ENCODE measurements around the gene FAM131A. TPM values are rescaled to one million over a fixed set of nuclear protein-coding genes. Genes with fewer than 3 reads are reported as not detected.

The FAM131A gene
- polyA plus RNA-seq, 1 donor from 2014 or later = 141 TPM

GRCh38 chr3:184358124-184358767 lies 20.8 kb downstream of the FAM131A start:
- Histone ChIP-seq H3K27me3 (ENCODE audit: insufficient read depth, low read depth, low read length) (no peaks in the 10 kb centered on the region), H4K20me1 (ENCODE audit: insufficient read depth) (no peaks in the 10 kb centered on the region), H3K79me2 (replicated peaks; ENCODE audit: insufficient read depth, low read length) (peaks cover 8% of the 10 kb centered on the region), H3K9ac (ENCODE audit: low read length) (no peak overlapping the region), H3K4me2 (ENCODE audit: low read length) (no peak overlapping the region), H3K9me3 (ENCODE audit: low read length) (no peaks in the 10 kb centered on the region), H3F3A (ENCODE audit: insufficient read depth, low read length, poor library complexity, severe bottlenecking) (no peaks in the 10 kb centered on the region), H2AFZ (ENCODE audit: low read depth, low read length) (no peak overlapping the region), H3K36me3 (ENCODE audit: insufficient read depth, low read length) (no peaks in the 10 kb centered on the region), H3K27ac (ENCODE audit: low read length) (no peak overlapping the region), H3K4me3 (ENCODE audit: low read length) (no peak overlapping the region), H3K9me2 (ENCODE audit: insufficient read depth, low read length) (no peaks in the 10 kb centered on the region)
- no peak for TF ChIP-seq TAF1 (IDR thresholded peaks at IDR 0.05; ENCODE audit: low read depth)

GRCh38 chr3:184358921-184359350 lies 21.5 kb downstream of the FAM131A start:
- H3K9me3 ChIP-seq (ENCODE audit: low read length) = no peaks in the 10 kb centered on the region
- TF ChIP-seq MXI1 (conservative IDR thresholded peaks at IDR 0.05; ENCODE audit: poor library complexity, severe bottlenecking) (no peak), POLR2AphosphoS5 (IDR thresholded peaks at IDR 0.05) (no peak), EP300 (conservative IDR thresholded peaks at IDR 0.05; ENCODE audit: poor library complexity, severe bottlenecking) (no peak), TAF1 (IDR thresholded peaks at IDR 0.05; ENCODE audit: low read depth) (no peak), EZH2 (IDR thresholded peaks at IDR 0.05; ENCODE audit: borderline replicate concordance, insufficient read depth, low read length, poor library complexity, severe bottlenecking) (no peak), SMC3 (conservative IDR thresholded peaks at IDR 0.05; ENCODE audit: poor library complexity) (no peak), RAD21 (conservative IDR thresholded peaks at IDR 0.05) (no peak)
- TF ChIP-seq, protein P1, sequence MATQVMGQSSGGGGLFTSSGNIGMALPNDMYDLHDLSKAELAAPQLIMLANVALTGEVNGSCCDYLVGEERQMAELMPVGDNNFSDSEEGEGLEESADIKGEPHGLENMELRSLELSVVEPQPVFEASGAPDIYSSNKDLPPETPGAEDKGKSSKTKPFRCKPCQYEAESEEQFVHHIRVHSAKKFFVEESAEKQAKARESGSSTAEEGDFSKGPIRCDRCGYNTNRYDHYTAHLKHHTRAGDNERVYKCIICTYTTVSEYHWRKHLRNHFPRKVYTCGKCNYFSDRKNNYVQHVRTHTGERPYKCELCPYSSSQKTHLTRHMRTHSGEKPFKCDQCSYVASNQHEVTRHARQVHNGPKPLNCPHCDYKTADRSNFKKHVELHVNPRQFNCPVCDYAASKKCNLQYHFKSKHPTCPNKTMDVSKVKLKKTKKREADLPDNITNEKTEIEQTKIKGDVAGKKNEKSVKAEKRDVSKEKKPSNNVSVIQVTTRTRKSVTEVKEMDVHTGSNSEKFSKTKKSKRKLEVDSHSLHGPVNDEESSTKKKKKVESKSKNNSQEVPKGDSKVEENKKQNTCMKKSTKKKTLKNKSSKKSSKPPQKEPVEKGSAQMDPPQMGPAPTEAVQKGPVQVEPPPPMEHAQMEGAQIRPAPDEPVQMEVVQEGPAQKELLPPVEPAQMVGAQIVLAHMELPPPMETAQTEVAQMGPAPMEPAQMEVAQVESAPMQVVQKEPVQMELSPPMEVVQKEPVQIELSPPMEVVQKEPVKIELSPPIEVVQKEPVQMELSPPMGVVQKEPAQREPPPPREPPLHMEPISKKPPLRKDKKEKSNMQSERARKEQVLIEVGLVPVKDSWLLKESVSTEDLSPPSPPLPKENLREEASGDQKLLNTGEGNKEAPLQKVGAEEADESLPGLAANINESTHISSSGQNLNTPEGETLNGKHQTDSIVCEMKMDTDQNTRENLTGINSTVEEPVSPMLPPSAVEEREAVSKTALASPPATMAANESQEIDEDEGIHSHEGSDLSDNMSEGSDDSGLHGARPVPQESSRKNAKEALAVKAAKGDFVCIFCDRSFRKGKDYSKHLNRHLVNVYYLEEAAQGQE (IDR thresholded peaks at IDR 0.05; ENCODE audit: borderline replicate concordance) = no peak
- TF ChIP-seq, protein P2, sequence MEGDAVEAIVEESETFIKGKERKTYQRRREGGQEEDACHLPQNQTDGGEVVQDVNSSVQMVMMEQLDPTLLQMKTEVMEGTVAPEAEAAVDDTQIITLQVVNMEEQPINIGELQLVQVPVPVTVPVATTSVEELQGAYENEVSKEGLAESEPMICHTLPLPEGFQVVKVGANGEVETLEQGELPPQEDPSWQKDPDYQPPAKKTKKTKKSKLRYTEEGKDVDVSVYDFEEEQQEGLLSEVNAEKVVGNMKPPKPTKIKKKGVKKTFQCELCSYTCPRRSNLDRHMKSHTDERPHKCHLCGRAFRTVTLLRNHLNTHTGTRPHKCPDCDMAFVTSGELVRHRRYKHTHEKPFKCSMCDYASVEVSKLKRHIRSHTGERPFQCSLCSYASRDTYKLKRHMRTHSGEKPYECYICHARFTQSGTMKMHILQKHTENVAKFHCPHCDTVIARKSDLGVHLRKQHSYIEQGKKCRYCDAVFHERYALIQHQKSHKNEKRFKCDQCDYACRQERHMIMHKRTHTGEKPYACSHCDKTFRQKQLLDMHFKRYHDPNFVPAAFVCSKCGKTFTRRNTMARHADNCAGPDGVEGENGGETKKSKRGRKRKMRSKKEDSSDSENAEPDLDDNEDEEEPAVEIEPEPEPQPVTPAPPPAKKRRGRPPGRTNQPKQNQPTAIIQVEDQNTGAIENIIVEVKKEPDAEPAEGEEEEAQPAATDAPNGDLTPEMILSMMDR (IDR thresholded peaks at IDR 0.05; ENCODE audit: poor library complexity, severe bottlenecking) = no peak
- no peak overlapping the region for H3K9ac ChIP-seq (ENCODE audit: low read length)
- H3K27me3 ChIP-seq (ENCODE audit: insufficient read depth, low read depth, low read length) = no peaks in the 10 kb centered on the region
- H3K4me2 ChIP-seq (ENCODE audit: low read length) = no peak overlapping the region
- no peaks in the 10 kb centered on the region for H3K36me3 ChIP-seq (ENCODE audit: insufficient read depth, low read length)
- no peaks in the 10 kb centered on the region for H3F3A ChIP-seq (ENCODE audit: insufficient read depth, low read length, poor library complexity, severe bottlenecking)
- no peak overlapping the region for H2AFZ ChIP-seq (ENCODE audit: low read depth, low read length)
- H4K20me1 ChIP-seq (ENCODE audit: insufficient read depth) = no peaks in the 10 kb centered on the region
- no peaks in the 10 kb centered on the region for H3K9me2 ChIP-seq (ENCODE audit: insufficient read depth, low read length)
- H3K79me2 ChIP-seq (replicated peaks; ENCODE audit: insufficient read depth, low read length) = peaks cover 13% of the 10 kb centered on the region
- no peak overlapping the region for H3K27ac ChIP-seq (ENCODE audit: low read length)
- no peak overlapping the region for H3K4me3 ChIP-seq (ENCODE audit: low read length)

Measured in neural cell (in vitro differentiated cells).